GM13977 (cell line): ENCODE measurements around the gene ZNF813.

Experiments
- DNase-seq: peaks from one replicate; pipeline ENCODE4 v3.0.0; 2012; ENCODE audit warnings: low spot score
- in situ Hi-C: fragments of 300-500 bp; cut with MboI; formaldehyde crosslinking; loops from one replicate; pipeline ENCODE4 v1.12.0; 2022; ENCODE audit warnings: low sequenced_read_pairs, low pct_unique_long_range_greater_than_20kb, mixed read lengths, inconsistent platforms; ENCODE audit not compliant: unreplicated experiment
- TF ChIP-seq, protein P1 (sequence below): IDR thresholded peaks from 2 replicates; pipeline ENCODE4 v1.5.1; 2012; ENCODE audit warnings: mild to moderate bottlenecking, control low read depth; ENCODE audit not compliant: insufficient read depth; ENCODE audit errors: extremely low read depth, missing control alignments

Gene ZNF813

DNA sequence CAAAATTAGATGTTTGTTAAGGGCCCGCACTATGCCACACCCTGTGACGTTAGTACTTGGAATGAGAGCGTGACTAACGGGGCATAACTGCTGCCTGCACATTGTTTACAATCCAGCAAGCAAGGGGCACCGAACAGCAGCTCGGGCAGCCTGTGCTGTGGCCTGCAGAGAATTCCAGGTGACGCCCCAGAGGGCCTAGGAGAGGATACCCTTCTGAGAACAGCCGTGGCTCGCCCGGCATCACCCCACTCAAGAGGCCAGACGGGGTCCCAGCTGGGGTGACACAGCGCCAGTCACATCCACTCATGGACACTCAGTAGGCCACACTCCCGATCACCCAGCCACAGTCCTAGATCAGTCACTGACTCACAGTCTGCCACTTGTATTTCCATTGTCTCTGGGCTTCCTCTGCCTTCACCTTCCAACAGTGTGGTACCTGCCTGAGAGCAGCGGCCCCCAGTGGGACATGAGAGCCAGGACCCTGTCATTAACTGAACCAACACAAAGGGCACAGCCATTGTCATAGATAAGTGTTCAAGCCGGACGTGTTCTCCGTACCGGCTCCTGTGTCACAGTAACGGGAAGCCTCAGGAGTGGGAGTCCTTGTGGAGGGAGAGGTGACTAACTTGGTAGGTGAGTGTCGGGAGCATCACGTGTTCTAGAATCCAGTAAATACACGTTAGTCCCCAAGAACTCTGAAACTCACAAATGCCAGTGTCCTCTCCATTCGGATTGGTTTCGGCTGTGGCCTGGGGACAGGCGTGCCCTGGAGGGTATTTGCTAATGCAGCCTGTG, 77.9 kb downstream of the ZNF813 start:
- in situ Hi-C loops = no loop called here
- TF ChIP-seq, protein P1, sequence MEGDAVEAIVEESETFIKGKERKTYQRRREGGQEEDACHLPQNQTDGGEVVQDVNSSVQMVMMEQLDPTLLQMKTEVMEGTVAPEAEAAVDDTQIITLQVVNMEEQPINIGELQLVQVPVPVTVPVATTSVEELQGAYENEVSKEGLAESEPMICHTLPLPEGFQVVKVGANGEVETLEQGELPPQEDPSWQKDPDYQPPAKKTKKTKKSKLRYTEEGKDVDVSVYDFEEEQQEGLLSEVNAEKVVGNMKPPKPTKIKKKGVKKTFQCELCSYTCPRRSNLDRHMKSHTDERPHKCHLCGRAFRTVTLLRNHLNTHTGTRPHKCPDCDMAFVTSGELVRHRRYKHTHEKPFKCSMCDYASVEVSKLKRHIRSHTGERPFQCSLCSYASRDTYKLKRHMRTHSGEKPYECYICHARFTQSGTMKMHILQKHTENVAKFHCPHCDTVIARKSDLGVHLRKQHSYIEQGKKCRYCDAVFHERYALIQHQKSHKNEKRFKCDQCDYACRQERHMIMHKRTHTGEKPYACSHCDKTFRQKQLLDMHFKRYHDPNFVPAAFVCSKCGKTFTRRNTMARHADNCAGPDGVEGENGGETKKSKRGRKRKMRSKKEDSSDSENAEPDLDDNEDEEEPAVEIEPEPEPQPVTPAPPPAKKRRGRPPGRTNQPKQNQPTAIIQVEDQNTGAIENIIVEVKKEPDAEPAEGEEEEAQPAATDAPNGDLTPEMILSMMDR = no peak
- no peak for DNase-seq
